GM20000 (cell line): Measurements from ENCODE around the gene NUF2.

ENCODE experiments used
- DNase-seq: peaks from one replicate; pipeline ENCODE4 v3.0.0; 2012; ENCODE audit warnings: low spot score
- CTCF ChIP-seq: IDR thresholded peaks from 2 replicates; pipeline ENCODE4 v1.5.1; 2012; ENCODE audit warnings: mild to moderate bottlenecking, control low read depth; ENCODE audit errors: extremely low read depth, missing control alignments

Gene NUF2

GRCh38 chr1:163372576-163372975, 50.8 kb downstream of the NUF2 start:
- no peak for TF ChIP-seq CTCF
- no peak for DNase-seq

GRCh38 chr1:163378554-163378953, 56.8 kb downstream of the NUF2 start:
- no peak for TF ChIP-seq CTCF
- DNase-seq, result no peak

GRCh38 chr1:163379801-163380200, 58.0 kb downstream of the NUF2 start:
- no peak for DNase-seq
- TF ChIP-seq CTCF, result no peak

DNA sequence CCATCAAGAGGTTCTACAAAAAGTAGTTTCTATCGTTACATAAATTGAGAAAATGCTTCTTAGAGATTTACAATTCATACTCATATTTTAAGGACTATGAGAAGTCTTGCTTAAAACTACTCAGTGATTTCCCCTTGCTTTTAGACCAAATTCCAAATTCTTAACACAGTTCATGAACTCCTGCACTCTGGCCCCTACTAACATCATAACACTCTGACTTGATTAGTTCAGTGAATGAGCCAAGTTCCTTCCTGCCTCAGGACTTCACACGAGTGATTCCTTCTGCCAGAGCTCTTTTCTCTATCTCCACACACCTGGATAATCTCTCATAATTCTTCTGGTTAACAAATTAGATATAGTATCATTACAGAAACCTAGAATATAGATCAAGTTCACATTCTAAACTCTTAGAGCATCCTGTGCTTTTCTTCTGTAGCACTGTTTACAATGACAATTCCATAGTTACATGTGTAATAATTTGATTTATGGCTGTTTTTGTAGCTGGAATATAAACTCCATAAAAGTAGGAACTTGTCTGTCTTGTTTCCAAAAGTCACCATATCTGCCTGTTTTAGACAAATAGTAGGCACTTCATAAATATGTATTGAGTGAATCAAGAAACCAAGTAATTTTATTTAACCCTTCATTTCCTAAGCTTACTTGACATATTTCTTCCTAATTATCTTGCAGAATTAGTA, 59.9 kb downstream of the NUF2 start:
- TF ChIP-seq CTCF, result no peak
- DNase-seq, result no peak

GRCh38 chr1:163382395-163382794, 60.6 kb downstream of the NUF2 start:
- TF ChIP-seq CTCF, result no peak
- DNase-seq, result no peak

DNA sequence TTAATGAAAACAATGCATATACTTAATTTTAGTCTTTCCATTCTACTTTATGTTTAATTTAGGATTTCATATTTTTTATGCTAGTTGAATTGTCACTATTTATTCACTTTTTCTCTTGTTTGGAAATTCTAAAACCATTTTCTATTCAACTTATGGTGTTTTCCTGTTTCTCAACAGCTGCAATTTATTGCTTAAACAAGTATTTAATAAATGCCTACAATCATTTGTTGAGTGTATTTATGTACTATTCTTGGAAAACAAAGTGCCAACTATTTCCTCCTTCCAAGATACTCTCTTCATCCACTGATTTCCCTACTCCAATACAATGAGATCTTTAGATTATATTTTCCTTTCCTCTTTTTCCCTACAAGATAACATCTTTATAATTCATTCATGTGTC, 65.4 kb downstream of the NUF2 start:
- no peak for DNase-seq
- no peak for TF ChIP-seq CTCF

DNA sequence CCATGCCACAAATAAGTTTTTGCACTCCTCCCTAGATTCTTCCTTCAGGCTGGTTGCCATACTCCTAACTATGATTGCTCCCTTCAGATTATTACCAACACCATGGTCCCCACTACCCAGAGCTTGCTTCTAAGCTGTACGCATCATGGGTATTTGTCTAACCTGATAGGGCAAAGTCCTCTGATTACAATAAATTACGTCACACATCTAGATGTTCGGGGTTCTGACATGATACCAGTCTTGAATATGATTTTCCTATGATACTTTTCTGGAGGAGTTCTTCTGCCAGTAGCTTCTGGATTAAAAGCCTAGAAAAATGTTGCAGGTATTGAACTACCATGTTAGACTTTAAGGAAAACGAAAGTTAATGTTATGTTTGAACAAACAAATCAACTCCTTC, 67.2 kb downstream of the NUF2 start:
- no peak for TF ChIP-seq CTCF
- DNase-seq, result no peak
